K562 (cell line): ENCODE data around the gene OLFML2A. TPM values are rescaled to one million over a fixed set of nuclear protein-coding genes. Genes with fewer than 3 reads are reported as not detected.

Experiments
- ATAC-seq: fragments of 200-7000 bp; cut with Tn5 transposase; 3 replicates; pipeline ENCODE4 v1.9.1; 2020; ENCODE audit warnings: moderate library complexity
- BruUV-seq: library from RNA; stranded (reverse); fragments of 400-500 nt; replicated peaks from 2 replicates; lab custom pipeline; 2021; lab: Mats Ljungman, UMichigan
- CTCF ChIA-PET: fragments of 300-600 bp; formaldehyde crosslinking; extraction: SDS; loops from one replicate; lab custom pipeline; 2021; ENCODE audit warnings: low intra/inter-chr PET ratio; lab: Yijun Ruan, JAX
- POLR2A ChIA-PET: fragments of 300-600, 350-650 bp; sonication (Branson Sonifier 250); formaldehyde crosslinking; extraction: SDS; loops from one replicate; lab custom pipeline; 2021; ENCODE audit warnings: antibody characterized with exemption, inconsistent platforms; lab: Yijun Ruan, JAX
- DNase-seq, 4 experiments: peaks; one replicate each; pipeline versions ENCODE4 v3.0.0 to v3.0.0-alpha.2; 2011 to 2018; ENCODE audit warnings: low spot score in 3 of 4, mixed read lengths in 3 of 4; ENCODE audit errors: extremely low read depth in 1 of 4
- FAIRE-seq: peaks from 2 replicates; lab custom pipeline; 2011; peaks lifted over from hg19 to GRCh38; lab: Jason Lieb, UNC
- H2AFZ ChIP-seq: 2 replicates; pipeline ENCODE4 v1.6.0; 2011; ENCODE audit warnings: low read depth, low read length, control low read depth, inconsistent platforms
- H3K27ac ChIP-seq: fragments of 200-600 bp; 3 replicates; pipeline ENCODE4 v1.8.0; 2011; ENCODE audit warnings: low read depth, mild to moderate bottlenecking, control low read depth, inconsistent platforms, low read length, moderate library complexity, mixed read lengths; ENCODE audit errors: extremely low read depth
- H3K27me3 ChIP-seq, 2 experiments: fragments of 300-600 bp in 1 of 2; 2 replicates in 1 of 2; 3 replicates in 1 of 2; pipeline versions ENCODE4 v1.6.0 to v1.8.0; 2011; ENCODE audit warnings: inconsistent platforms in 2 of 2, low read length in 2 of 2, mild to moderate bottlenecking in 1 of 2, mixed read lengths in 1 of 2, moderate library complexity in 1 of 2; ENCODE audit not compliant: control insufficient read depth in 2 of 2, insufficient read depth in 2 of 2
- H3K36me3 ChIP-seq: fragments of 300-600 bp; 3 replicates; pipeline ENCODE4 v1.8.0; 2011; ENCODE audit warnings: mild to moderate bottlenecking, low read length, inconsistent platforms; ENCODE audit not compliant: control insufficient read depth, insufficient read depth
- H3K4me1 ChIP-seq, 2 experiments: fragments of 200-600 bp in 1 of 2; replicated peaks in 1 of 2; 2 replicates in 1 of 2; 3 replicates in 1 of 2; pipeline versions ENCODE4 v1.5.1 to v1.8.0; 2011; ENCODE audit warnings: inconsistent platforms in 2 of 2, low read length in 2 of 2, mild to moderate bottlenecking in 1 of 2, mixed read lengths in 1 of 2, moderate library complexity in 1 of 2; ENCODE audit not compliant: control insufficient read depth in 2 of 2, insufficient read depth in 2 of 2
- H3K4me2 ChIP-seq: 2 replicates; pipeline ENCODE4 v1.6.1; 2011; ENCODE audit warnings: low read length, control low read depth, inconsistent platforms, mixed read lengths; ENCODE audit not compliant: insufficient read depth
- H3K4me3 ChIP-seq: fragments of 200-600 bp; sonication (generic), shearing (Covaris generic); 2 replicates; pipeline ENCODE4 v1.5.1; 2016; ENCODE audit warnings: control low read depth, inconsistent platforms
- H3K79me2 ChIP-seq: fragments of 200-600 bp; 3 replicates; pipeline ENCODE4 v1.8.0; 2011; ENCODE audit warnings: low read length, inconsistent platforms; ENCODE audit not compliant: control insufficient read depth, insufficient read depth
- H3K9ac ChIP-seq, 2 experiments: 2 replicates each; pipeline versions ENCODE4 v1.6.0 to v1.6.1; 2011; ENCODE audit warnings: low read depth in 2 of 2, low read length in 2 of 2, control low read depth in 1 of 2, inconsistent platforms in 1 of 2, mild to moderate bottlenecking in 1 of 2, mixed read lengths in 1 of 2; ENCODE audit not compliant: insufficient read depth in 1 of 2
- H3K9me1 ChIP-seq: one replicate; pipeline ENCODE4 v1.6.0; 2011; ENCODE audit warnings: inconsistent platforms, mild to moderate bottlenecking, low read length, moderate library complexity; ENCODE audit not compliant: control insufficient read depth, insufficient read depth
- H3K9me3 ChIP-seq: replicated peaks from 2 replicates; pipeline ENCODE4 v1.5.1; 2011; ENCODE audit warnings: low read depth, low read length, inconsistent platforms; ENCODE audit not compliant: control insufficient read depth, insufficient read depth
- H4K20me1 ChIP-seq: replicated peaks from 2 replicates; pipeline ENCODE4 v1.6.1; 2011; ENCODE audit warnings: low read length, inconsistent platforms, mixed read lengths; ENCODE audit not compliant: control insufficient read depth, insufficient read depth
- ARID3A ChIP-seq: IDR thresholded peaks from 2 replicates; pipeline ENCODE4 v1.6.1; 2012; ENCODE audit warnings: low read depth, low read length, improper control_type of control experiment, borderline replicate concordance
- ATF6 ChIP-seq: sonication (generic); formaldehyde crosslinking; IDR thresholded peaks from 2 replicates; pipeline ENCODE4 v1.4.0; 2020; ENCODE audit warnings: mild to moderate bottlenecking, missing genetic modification reagents
- BRCA1 ChIP-seq, 2 experiments: fragments of 450-650 bp in 1 of 2; sonication (generic) in 1 of 2; formaldehyde crosslinking in 1 of 2; IDR thresholded peaks; 2 replicates each; pipeline versions ENCODE4 v1.5.0 to v1.6.1; 2017 to 2020; ENCODE audit warnings: mild to moderate bottlenecking in 1 of 2, missing genetic modification reagents in 1 of 2
- ETV6 ChIP-seq, 3 experiments: fragments of 150-350 bp in 1 of 3; sonication (generic) in 1 of 3; formaldehyde crosslinking in 1 of 3; IDR thresholded peaks; 2 replicates each; pipeline versions ENCODE4 v1.6.1 to v1.8.0; 2014 to 2022; ENCODE audit warnings: borderline replicate concordance in 2 of 3, low read depth in 2 of 3, antibody characterized with exemption in 1 of 3, low read length in 1 of 3, mild to moderate bottlenecking in 1 of 3, missing genetic modification reagents in 1 of 3
- ILF3 ChIP-seq: fragments of 450-650 bp; IDR thresholded peaks from 2 replicates; pipeline ENCODE4 v1.6.1; 2018; ENCODE audit warnings: antibody characterized with exemption, mild to moderate bottlenecking, moderate library complexity, borderline replicate concordance
- PBX2 ChIP-seq, 2 experiments: IDR thresholded peaks in 1 of 2; conservative IDR thresholded peaks in 1 of 2; 2 replicates each; pipeline ENCODE4 v1.6.1; 2016; ENCODE audit warnings: low read depth in 2 of 2, mild to moderate bottlenecking in 1 of 2, missing compliant biosample characterization in 1 of 2, missing genetic modification characterization in 1 of 2, moderate library complexity in 1 of 2
- POLR3G ChIP-seq: IDR thresholded peaks from 2 replicates; pipeline ENCODE4 v1.6.1; 2011; ENCODE audit not compliant: insufficient read length, insufficient replicate concordance; ENCODE audit errors: extremely low read depth
- RCOR1 ChIP-seq, 2 experiments: IDR thresholded peaks; 2 replicates each; pipeline ENCODE4 v1.6.1; 2012; ENCODE audit warnings: low read depth in 2 of 2, low read length in 2 of 2, borderline replicate concordance in 1 of 2, improper control_type of control experiment in 1 of 2
- YY1 ChIP-seq, 3 experiments: IDR thresholded peaks; 2 replicates each; pipeline ENCODE4 v1.6.1; 2011; ENCODE audit warnings: low read length in 2 of 3, mild to moderate bottlenecking in 2 of 3, moderate library complexity in 2 of 3, borderline replicate concordance in 1 of 3, control low read depth in 1 of 3, low read depth in 1 of 3; ENCODE audit not compliant: insufficient read depth in 3 of 3, insufficient replicate concordance in 2 of 3, control insufficient read depth in 1 of 3, insufficient read length in 1 of 3; ENCODE audit errors: extremely low read depth in 1 of 3
- ZFP30 ChIP-seq: fragments of 250-450 bp; sonication (Bioruptor Pico); IDR thresholded peaks from 2 replicates; pipeline ENCODE4 v1.8.0; 2022; ENCODE audit warnings: moderate library complexity, mild to moderate bottlenecking, inconsistent platforms, borderline replicate concordance
- WGBS: fragments of 100-300 bp; shearing (Covaris generic); methylation state at CpG from one replicate; pipeline ENCODE4 v1.1.6; 2016; ENCODE audit warnings: low coverage, mixed read lengths; ENCODE audit not compliant: insufficient coverage; ENCODE audit errors: missing lambda C conversion rate; 5-methylcytosine and 5-hydroxymethylcytosine counted together
- in situ Hi-C: fragments of 300-500 bp; cut with MboI; formaldehyde crosslinking; loops from 4 replicates; pipeline ENCODE4 v1.15.0; 2018; ENCODE audit warnings: inconsistent platforms, mixed read lengths
- intact Hi-C: fragments of 100-400 bp; cut with micrococcal nuclease; formaldehyde crosslinking; loops from 2 replicates; pipeline ENCODE4 v1.14.2; 2022
- polyA plus RNA-seq, 8 experiments: library from polyadenylated mRNA; depleted of rRNA in 4 of 8; stranded (reverse) in 5 of 8; unstranded in 3 of 8; fragments of >200 nt; fragmentation: Nextera tagmentation in 2 of 8; fragmentation: Illumina TruSeq in 1 of 8; extraction: Ambion mirVana in 2 of 8; extraction: Trizol in 1 of 8; gene quantifications; 2 replicates each; pipeline versions ENCODE4 v1.2.1 to v1.2.3, GENCODE V29; 2011 to 2014; ENCODE audit warnings: inconsistent platforms in 1 of 8, missing spikeins in 1 of 8
- total RNA-seq, 7 experiments: library from RNA; depleted of rRNA in 6 of 7; stranded (reverse); fragments of >200 nt in 6 of 7; fragmentation: Illumina TruSeq in 2 of 7; extraction: Trizol in 2 of 7; gene quantifications; 2 replicates each; pipeline versions ENCODE4 v1.2.1 to v1.2.3, GENCODE V29; 2011 to 2021; ENCODE audit warnings: low replicate concordance in 1 of 7

The OLFML2A gene
- total and polyA plus RNA-seq, 9 of the 15 experiments (the other 6 are each of a cell fraction or from before 2014, with no cell fraction given), result 0.16 TPM; not detected in 8

GRCh38 chr9:124765439-124765835 is 11.5 kb upstream of the OLFML2A start:
- in situ Hi-C loops (no loop called here), intact Hi-C loops (loop anchor here (2.0 kb wide), 1 partner anchor 53 kb away; no protein-coding TSS in a partner anchor)
- Histone ChIP-seq H2AFZ (no peak overlapping the region), H4K20me1 (peaks cover 6% of the 10 kb centered on the region; the same call in 1 of the 2 replicates), H3K79me2 (peaks cover 99% of the 10 kb centered on the region), H3K36me3 (0 out of 3 replicates have a peak, but pooled peaks cover 2% of the 10 kb centered on the region), H3K27me3 (no peaks in the 10 kb centered on the region), H3K9ac (no peak overlapping the region), H3K9me3 (no peaks in the 10 kb centered on the region), H3K4me1 (peaks cover 6 to 28% of the 10 kb centered on the region in 2 experiments; a peak in 4 of 5 replicates), H3K9me1 (no peaks in the 10 kb centered on the region), H3K4me2 (no peak overlapping the region), H3K4me3 (no peak overlapping the region), H3K27ac (no peak overlapping the region)
- WGBS, result 61% methylated on average over 6 of the region's 6 CpGs
- ATAC-seq (no peak), FAIRE-seq (no peak), DNase-seq (no peak)
- POLR2A ChIA-PET, result interaction anchor here (1.1 to 1.4 kb wide), 6 partner anchors 14 to 97 kb away, joined by 3 to 6 read pairs (median 5); partner anchors contain the start of genes ARPC5L and RPL35
- CTCF ChIA-PET, result interaction anchor here (0.5 to 3.0 kb wide), 2 partner anchors 54 to 250 kb away, joined by 3 to 22 read pairs; no protein-coding TSS in a partner anchor
- no TSS peak for BruUV-seq
- TF ChIP-seq PBX2 (CRISPR knock-in tag; IDR thresholded peaks at IDR 0.05; ENCODE audit: low read depth), result no peak
- TF ChIP-seq PBX2 (tag; conservative IDR thresholded peaks at IDR 0.05; ENCODE audit: low read depth), result no peak
- TF ChIP-seq ILF3, result no peak
- TF ChIP-seq ETV6 (IDR thresholded peaks at IDR 0.05; ENCODE audit: borderline replicate concordance in 1 of 2, low read depth in 2 of 2, low read length in 1 of 2), result no peak
- no peak for TF ChIP-seq ETV6 (CRISPR knock-in tag; IDR thresholded peaks at IDR 0.05; ENCODE audit: borderline replicate concordance)
- no peak for TF ChIP-seq POLR3G
- TF ChIP-seq BRCA1 (IDR thresholded peaks at IDR 0.05), result no peak
- TF ChIP-seq BRCA1 (CRISPR knock-in tag; IDR thresholded peaks at IDR 0.05), result no peak
- no peak for TF ChIP-seq RCOR1 (IDR thresholded peaks at IDR 0.05; ENCODE audit: borderline replicate concordance in 1 of 2, low read depth in 2 of 2, low read length in 2 of 2)
- TF ChIP-seq ARID3A, result no peak
- TF ChIP-seq YY1 (IDR thresholded peaks at IDR 0.05; ENCODE audit: borderline replicate concordance in 1 of 3, control insufficient read depth in 1 of 3, extremely low read depth in 1 of 3, insufficient read depth in 3 of 3, insufficient read length in 1 of 3, insufficient replicate concordance in 2 of 3, low read depth in 1 of 3, low read length in 2 of 3), result no peak
- TF ChIP-seq ZFP30, result no peak
- no peak for TF ChIP-seq ATF6 (CRISPR knock-in tag)
